SU-DHL-6 (cell line): ENCODE data around the gene AMZ1.

Experiments used
- H2AFZ ChIP-seq: fragments of 200-600 bp; sonication (generic); 2 replicates; pipeline ENCODE4 v1.6.1; 2014; ENCODE audit warnings: low read depth, mild to moderate bottlenecking, moderate library complexity, mixed read lengths, antibody characterized with exemption, low read length; ENCODE audit not compliant: severe bottlenecking
- H3F3A ChIP-seq: fragments of 200-600 bp; shearing (Covaris generic); 2 replicates; pipeline ENCODE4 v1.6.0; 2016; ENCODE audit warnings: antibody characterized with exemption, mild to moderate bottlenecking; ENCODE audit not compliant: insufficient read depth
- H3K27ac ChIP-seq: fragments of 200-600 bp; sonication (generic); 2 replicates; pipeline ENCODE4 v1.5.1; 2016; ENCODE audit warnings: low read depth, mild to moderate bottlenecking, low read length, moderate library complexity, mixed read lengths
- H3K27me3 ChIP-seq: fragments of 200-600 bp; sonication (generic), shearing (Covaris generic); 2 replicates; pipeline ENCODE4 v1.6.0; 2014; ENCODE audit warnings: mild to moderate bottlenecking, low read length
- H3K36me3 ChIP-seq: fragments of 200-600 bp; sonication (generic); 2 replicates; pipeline ENCODE4 v1.6.1; 2014; ENCODE audit warnings: mild to moderate bottlenecking, low read length, mixed read lengths
- H3K4me2 ChIP-seq: fragments of 300-600, 200-600 bp; shearing (Covaris generic), sonication (generic); 2 replicates; pipeline ENCODE4 v1.6.0; 2014; ENCODE audit warnings: low read length, low read depth, mild to moderate bottlenecking; ENCODE audit not compliant: poor library complexity, severe bottlenecking
- H3K4me3 ChIP-seq: fragments of 200-600 bp; sonication (generic); 2 replicates; pipeline ENCODE4 v1.5.1; 2014; ENCODE audit warnings: antibody characterized with exemption, low read length, mild to moderate bottlenecking, mixed read lengths; ENCODE audit not compliant: insufficient read depth, poor library complexity, severe bottlenecking
- H3K79me2 ChIP-seq: fragments of 200-600 bp; sonication (generic); 2 replicates; pipeline ENCODE4 v1.6.1; 2014; ENCODE audit warnings: mild to moderate bottlenecking, low read length, moderate library complexity; ENCODE audit not compliant: insufficient read depth
- H3K9ac ChIP-seq: fragments of 200-600 bp; sonication (generic); 2 replicates; pipeline ENCODE4 v1.7.0; 2014; ENCODE audit warnings: mild to moderate bottlenecking, low read length
- H3K9me2 ChIP-seq: fragments of 200-600 bp; sonication (generic); replicated peaks from 2 replicates; pipeline ENCODE4 v1.6.1; 2014; ENCODE audit warnings: low read length; ENCODE audit not compliant: insufficient read depth
- H3K9me3 ChIP-seq: fragments of 200-600 bp; sonication (generic); 2 replicates; pipeline ENCODE4 v1.6.1; 2014; ENCODE audit warnings: low read length, mixed read lengths; ENCODE audit not compliant: insufficient read depth
- H4K20me1 ChIP-seq: fragments of 200-600 bp; sonication (generic); 2 replicates; pipeline ENCODE4 v1.6.1; 2014; ENCODE audit warnings: low read depth, mild to moderate bottlenecking, antibody characterized with exemption, low read length, moderate library complexity, mixed read lengths
- EZH2phosphoT487 ChIP-seq: fragments of 200-600 bp; sonication (generic), shearing (Covaris generic); conservative IDR thresholded peaks from 2 replicates; pipeline ENCODE4 v1.6.1; 2018; ENCODE audit warnings: mild to moderate bottlenecking, antibody characterized with exemption, low read length, moderate library complexity, mixed read lengths
- TF ChIP-seq, protein P1 (sequence below): fragments of 200-600 bp; sonication (generic); IDR thresholded peaks from one replicate; pipeline ENCODE4 v1.5.1; 2017; ENCODE audit warnings: antibody characterized with exemption, mild to moderate bottlenecking, low read length, moderate library complexity; ENCODE audit not compliant: insufficient read depth, poor library complexity, severe bottlenecking

AMZ1 gene

DNA sequence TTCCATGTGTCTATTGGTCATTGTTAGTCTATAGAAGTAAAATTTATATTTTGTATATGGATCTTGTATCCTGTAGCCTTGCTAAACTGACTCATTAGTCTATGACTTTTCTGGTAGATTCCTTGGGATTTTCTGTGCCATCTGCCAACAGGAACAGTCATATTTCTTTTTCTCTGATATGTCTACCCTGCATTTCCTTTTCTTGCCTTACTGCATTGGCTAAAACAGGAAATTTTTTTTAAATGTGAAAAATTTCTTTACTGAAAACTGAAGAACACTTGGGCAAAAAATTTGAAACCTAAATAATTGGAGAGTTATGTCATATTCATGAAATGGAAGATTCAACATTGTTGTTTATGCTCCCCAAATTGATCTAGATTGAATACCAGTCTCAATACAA is 67.5 kb downstream of the AMZ1 start:
- H3K36me3 ChIP-seq, result no peaks in the 10 kb centered on the region
- H3K9me3 ChIP-seq, result no peaks in the 10 kb centered on the region
- H3K27ac ChIP-seq, result no peak overlapping the region
- no peak for TF ChIP-seq EZH2phosphoT487
- TF ChIP-seq, protein P1, sequence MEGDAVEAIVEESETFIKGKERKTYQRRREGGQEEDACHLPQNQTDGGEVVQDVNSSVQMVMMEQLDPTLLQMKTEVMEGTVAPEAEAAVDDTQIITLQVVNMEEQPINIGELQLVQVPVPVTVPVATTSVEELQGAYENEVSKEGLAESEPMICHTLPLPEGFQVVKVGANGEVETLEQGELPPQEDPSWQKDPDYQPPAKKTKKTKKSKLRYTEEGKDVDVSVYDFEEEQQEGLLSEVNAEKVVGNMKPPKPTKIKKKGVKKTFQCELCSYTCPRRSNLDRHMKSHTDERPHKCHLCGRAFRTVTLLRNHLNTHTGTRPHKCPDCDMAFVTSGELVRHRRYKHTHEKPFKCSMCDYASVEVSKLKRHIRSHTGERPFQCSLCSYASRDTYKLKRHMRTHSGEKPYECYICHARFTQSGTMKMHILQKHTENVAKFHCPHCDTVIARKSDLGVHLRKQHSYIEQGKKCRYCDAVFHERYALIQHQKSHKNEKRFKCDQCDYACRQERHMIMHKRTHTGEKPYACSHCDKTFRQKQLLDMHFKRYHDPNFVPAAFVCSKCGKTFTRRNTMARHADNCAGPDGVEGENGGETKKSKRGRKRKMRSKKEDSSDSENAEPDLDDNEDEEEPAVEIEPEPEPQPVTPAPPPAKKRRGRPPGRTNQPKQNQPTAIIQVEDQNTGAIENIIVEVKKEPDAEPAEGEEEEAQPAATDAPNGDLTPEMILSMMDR, result no peak
- H3K27me3 ChIP-seq, result no peaks in the 10 kb centered on the region
- no peaks in the 10 kb centered on the region for H3K79me2 ChIP-seq
- H2AFZ ChIP-seq, result no peak overlapping the region
- H3K9me2 ChIP-seq, result no peaks in the 10 kb centered on the region
- no peak overlapping the region for H3K4me3 ChIP-seq
- H4K20me1 ChIP-seq, result no peaks in the 10 kb centered on the region
- no peak overlapping the region for H3K9ac ChIP-seq
- 0 out of 2 replicates have a peak, but pooled peaks cover 5% of the 10 kb centered on the region for H3F3A ChIP-seq
- no peak overlapping the region for H3K4me2 ChIP-seq

DNA sequence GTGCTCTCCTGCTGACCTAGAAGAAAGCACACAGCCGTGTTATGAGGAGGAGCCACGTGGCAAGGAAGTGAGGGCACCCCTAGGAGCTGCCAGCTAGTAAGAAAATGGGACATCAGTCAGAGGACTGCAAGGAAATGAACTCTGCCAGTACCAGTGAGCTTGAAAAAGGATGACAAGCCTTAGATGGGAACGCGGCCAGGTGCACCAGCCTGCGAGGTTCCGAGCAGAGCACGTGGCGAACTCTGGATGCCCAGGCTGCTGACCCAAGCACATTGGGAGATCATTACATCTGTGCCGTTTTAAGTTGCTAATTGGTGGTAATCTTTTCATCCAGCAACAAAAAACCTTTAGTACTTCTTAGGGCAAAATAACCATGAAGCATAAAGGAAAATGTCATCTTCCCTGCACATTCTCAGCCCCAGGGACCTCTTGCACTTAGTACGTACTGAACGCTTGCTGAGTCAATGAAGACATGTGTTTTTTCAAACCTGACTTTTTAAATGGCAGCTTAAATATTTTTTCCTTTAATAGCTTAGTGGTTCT is 69.4 kb downstream of the AMZ1 start:
- no peak overlapping the region for H3K9ac ChIP-seq
- H3K4me2 ChIP-seq, result no peak overlapping the region
- no peak overlapping the region for H2AFZ ChIP-seq

DNA sequence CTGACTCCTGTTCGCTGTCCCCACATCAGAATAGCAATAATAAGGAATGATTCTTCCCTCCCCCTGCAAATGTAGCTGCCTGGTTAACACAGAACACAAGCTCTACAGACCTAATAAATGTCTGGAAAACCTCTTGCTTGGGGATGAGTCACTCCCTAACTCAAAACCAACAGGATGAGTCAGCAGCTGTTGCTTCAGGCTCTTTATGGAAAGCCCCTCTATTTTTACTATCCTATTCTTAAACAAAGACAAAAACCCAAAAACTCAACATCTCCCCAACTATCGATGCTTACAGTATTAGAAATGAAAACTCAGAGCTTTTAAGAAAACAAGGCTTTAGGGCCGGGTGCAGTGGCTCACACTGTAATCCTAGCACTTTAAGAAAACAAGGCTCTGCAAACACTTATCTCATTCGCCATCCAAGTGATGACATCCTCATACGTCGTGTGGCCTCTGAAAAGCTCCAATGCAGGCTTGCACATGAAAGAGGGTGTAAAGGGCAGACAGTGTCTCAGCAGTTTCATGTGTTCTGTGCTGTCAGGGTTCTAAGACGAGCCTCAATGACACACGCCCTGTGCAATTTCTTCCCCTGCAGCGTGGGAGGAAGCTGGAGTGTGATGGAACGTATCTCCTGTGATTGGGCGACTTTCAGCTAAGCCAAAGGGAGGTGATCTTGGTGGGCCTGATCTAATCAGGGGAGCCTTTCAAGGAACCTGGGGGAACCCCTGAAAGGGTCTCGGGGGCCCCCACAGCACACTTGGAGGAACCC is 70.1 kb downstream of the AMZ1 start:
- no peaks in the 10 kb centered on the region for H3K36me3 ChIP-seq
- no peak overlapping the region for H3K27ac ChIP-seq
- no peaks in the 10 kb centered on the region for H3K79me2 ChIP-seq
- no peak for TF ChIP-seq EZH2phosphoT487
- TF ChIP-seq, protein P1, result no peak
- H3K9ac ChIP-seq, result no peak overlapping the region
- 0 out of 2 replicates have a peak, but pooled peaks cover 5% of the 10 kb centered on the region for H3F3A ChIP-seq
- H3K9me2 ChIP-seq, result no peaks in the 10 kb centered on the region
- H3K4me3 ChIP-seq, result no peak overlapping the region
- no peak overlapping the region for H3K4me2 ChIP-seq
- no peaks in the 10 kb centered on the region for H4K20me1 ChIP-seq
- no peaks in the 10 kb centered on the region for H3K27me3 ChIP-seq
- no peaks in the 10 kb centered on the region for H3K9me3 ChIP-seq
- no peak overlapping the region for H2AFZ ChIP-seq

More for the DNA sequence above, 69.4 kb downstream of the AMZ1 start:
- Histone ChIP-seq H3K36me3 (no peaks in the 10 kb centered on the region), H3K9me3 (no peaks in the 10 kb centered on the region), H3K79me2 (no peaks in the 10 kb centered on the region), H3K27ac (no peak overlapping the region), H3K9me2 (no peaks in the 10 kb centered on the region), H3F3A (0 out of 2 replicates have a peak, but pooled peaks cover 5% of the 10 kb centered on the region), H3K4me3 (no peak overlapping the region), H3K27me3 (no peaks in the 10 kb centered on the region), H4K20me1 (no peaks in the 10 kb centered on the region)
- TF ChIP-seq, protein P1, result no peak
- no peak for TF ChIP-seq EZH2phosphoT487
